Measurements from ENCODE around the gene HYCC2. TPM values are rescaled to one million over a fixed set of nuclear protein-coding genes. Genes with fewer than 3 reads are reported as not detected.

The HYCC2 gene
- total RNA-seq (6.2 and 8.6 TPM in 2 replicates), polyA plus RNA-seq (3.4 and 6.2 TPM in 2 replicates), polyA minus RNA-seq (ENCODE audit: low replicate concordance) (2.6 and 2.9 TPM in 2 replicates)
- polyA plus RNA-seq (2012), result 2.2 and 5.4 TPM in 2 replicates

- peak; percentile 91 to 96 for DNase-seq (ENCODE audit: low read depth in 2 of 2)
- peaks cover 65% of the 10 kb centered on the region for H3K79me2 ChIP-seq (ENCODE audit: control insufficient read depth, insufficient read depth, low read length)
- TF ChIP-seq EZH2 (IDR thresholded peaks at IDR 0.05; ENCODE audit: low read length, missing control alignments), result no peak
- peak; percentile 2 to 30 for TF ChIP-seq CTCF (conservative IDR thresholded peaks at IDR 0.05 in 1 of 2, IDR thresholded peaks at IDR 0.05 in 1 of 2; ENCODE audit: low read depth in 1 of 2, low read length in 2 of 2)
- H3K27me3 ChIP-seq (ENCODE audit: control insufficient read depth, insufficient read depth, low read length), result no peaks in the 10 kb centered on the region
- H2AFZ ChIP-seq (ENCODE audit: low read length), result peak within 1 kb of the TSS; percentile 75
- peak within 1 kb of the TSS; percentile 95 for H3K4me2 ChIP-seq (ENCODE audit: extremely low read depth, insufficient read depth, low read length)
- H3K4me3 ChIP-seq (replicated peaks in 1 of 4; ENCODE audit: control extremely low read depth in 1 of 4, insufficient read depth in 1 of 4, low read depth in 3 of 4, low read length in 4 of 4), result peak within 1 kb of the TSS; percentile 52 to 100 (median 80)
- H4K20me1 ChIP-seq (ENCODE audit: control insufficient read depth, extremely low read depth, insufficient read depth, low read length), result no peaks in the 10 kb centered on the region
- H3K9me3 ChIP-seq (ENCODE audit: control insufficient read depth, insufficient read depth, low read depth, low read length), result no peaks in the 10 kb centered on the region
- H3K36me3 ChIP-seq (ENCODE audit: control insufficient read depth, insufficient read depth, low read length), result no peaks in the 10 kb centered on the region
- H3K9ac ChIP-seq (ENCODE audit: insufficient read depth, low read length), result peak within 1 kb of the TSS; percentile 65
- H3K4me1 ChIP-seq (ENCODE audit: control insufficient read depth, extremely low read depth, insufficient read depth, low read length), result no peaks in the 10 kb centered on the region
- peak within 1 kb of the TSS; percentile 77 for H3K27ac ChIP-seq (ENCODE audit: insufficient read depth, low read length)
Observed at GRCh38 chr2:201071479-201072200, at the start of gene HYCC2, which contains the start of gene NDUFB3. Gene HYCC2, minus strand, starts transcription at chr2:201071671. Its CDS starts 47,662 bp downstream, at chr2:201024009. Gene NDUFB3, plus strand, starts transcription at chr2:201072001. Its CDS starts 6,882 bp downstream, at chr2:201078883.

- Histone ChIP-seq H3K9me3 (ENCODE audit: control insufficient read depth, insufficient read depth, low read depth, low read length) (no peaks in the 10 kb centered on the region), H3K4me1 (ENCODE audit: control insufficient read depth, extremely low read depth, insufficient read depth, low read length) (peaks cover 2% of the 10 kb centered on the region), H3K79me2 (ENCODE audit: control insufficient read depth, insufficient read depth, low read length) (peaks cover 61% of the 10 kb centered on the region), H3K9ac (ENCODE audit: insufficient read depth, low read length) (peak overlapping the region; percentile 61), H3K4me3 (replicated peaks in 1 of 4; ENCODE audit: control extremely low read depth in 1 of 4, insufficient read depth in 1 of 4, low read depth in 3 of 4, low read length in 4 of 4) (peak overlapping the region; percentile 60 to 79 (median 74)), H3K36me3 (ENCODE audit: control insufficient read depth, insufficient read depth, low read length) (no peaks in the 10 kb centered on the region), H3K27me3 (ENCODE audit: control insufficient read depth, insufficient read depth, low read length) (no peaks in the 10 kb centered on the region), H4K20me1 (ENCODE audit: control insufficient read depth, extremely low read depth, insufficient read depth, low read length) (no peaks in the 10 kb centered on the region), H2AFZ (ENCODE audit: low read length) (no peak overlapping the region), H3K4me2 (ENCODE audit: extremely low read depth, insufficient read depth, low read length) (peak overlapping the region; percentile 98), H3K27ac (ENCODE audit: insufficient read depth, low read length) (peak overlapping the region; percentile 95)
- no peak for TF ChIP-seq EZH2 (IDR thresholded peaks at IDR 0.05; ENCODE audit: low read length, missing control alignments)
- no peak for TF ChIP-seq CTCF (conservative IDR thresholded peaks at IDR 0.05 in 1 of 2, IDR thresholded peaks at IDR 0.05 in 1 of 2; ENCODE audit: low read depth in 1 of 2, low read length in 2 of 2)
- peak; percentile 52 to 72 for DNase-seq (ENCODE audit: low read depth in 2 of 2)
Observed at GRCh38 chr2:201118961-201119854, 47.7 kb upstream of the HYCC2 start.

Data from fibroblast of lung (primary cell).